ENCODE results near the gene RNU6-1.

RNU6-1 gene

DNA sequence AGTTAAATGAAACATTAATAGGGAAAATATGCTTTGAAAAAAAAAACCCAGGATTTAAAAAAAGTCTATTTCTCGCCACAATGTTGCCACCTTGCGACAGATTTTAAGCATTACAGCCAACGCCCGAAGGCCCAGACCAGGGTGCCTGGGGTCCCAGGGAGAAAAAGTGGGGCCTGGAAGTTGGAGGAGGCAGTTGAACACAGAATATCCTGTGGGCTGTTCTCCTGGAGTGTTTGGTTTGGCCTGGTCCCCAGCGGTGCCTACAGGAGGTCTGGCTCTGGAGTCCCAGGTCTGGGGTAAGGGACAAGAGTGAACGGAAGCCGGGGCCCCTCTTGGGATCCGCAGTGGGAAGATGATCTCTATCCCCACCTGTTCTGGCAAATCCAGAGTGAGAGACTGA lies 3.4 kb downstream of the RNU6-1 start:
- Histone ChIP-seq H3K27ac (no peak overlapping the region), H3K4me3 (IDR thresholded peaks at IDR 0.05; ENCODE audit: insufficient read depth, low read depth, low read length) (no peak overlapping the region)

DNA sequence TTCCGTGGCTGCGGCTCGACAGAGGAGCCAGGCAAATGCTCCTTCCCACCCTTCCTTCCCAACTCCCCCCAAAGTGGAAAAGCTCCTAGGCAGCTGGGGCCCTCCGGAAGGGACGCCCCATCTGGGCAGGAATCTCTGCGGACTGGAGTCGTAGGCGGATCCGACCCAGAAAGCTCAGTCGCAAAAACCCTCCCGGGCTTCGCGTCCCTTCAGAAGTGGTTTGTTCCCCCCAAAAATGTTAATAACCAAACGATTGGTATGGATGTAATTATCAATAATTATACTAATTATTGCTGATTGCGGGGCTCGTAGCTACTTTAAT lies 3.8 kb downstream of the RNU6-1 start:
- no peaks in the 10 kb centered on the region; the same call in 1 of the 2 replicates for H3K27me3 ChIP-seq (ENCODE audit: insufficient read depth, low read depth)
- peaks cover 19% of the 10 kb centered on the region for H3K4me1 ChIP-seq (ENCODE audit: low read depth, poor library complexity, severe bottlenecking)
- peak overlapping the region; percentile 5; the same call in 1 of the 2 replicates for H3K4me2 ChIP-seq
- no peaks in the 10 kb centered on the region for H3K79me2 ChIP-seq (ENCODE audit: insufficient read depth, low read depth)
- no peaks in the 10 kb centered on the region for H4K20me1 ChIP-seq (ENCODE audit: insufficient read depth)
- no peak overlapping the region for H3K9ac ChIP-seq
- H3K27ac ChIP-seq, result no peak overlapping the region
- TF ChIP-seq CTCF (conservative IDR thresholded peaks at IDR 0.05; ENCODE audit: low read depth, low read length), result no peak
- no peak overlapping the region for H3K4me3 ChIP-seq (IDR thresholded peaks at IDR 0.05; ENCODE audit: insufficient read depth, low read depth, low read length)
- peak overlapping the region; percentile 32; the same call in 1 of the 2 replicates for H2AFZ ChIP-seq (ENCODE audit: low read depth)
- no peaks in the 10 kb centered on the region for H3K36me3 ChIP-seq (ENCODE audit: insufficient read depth)

More for the DNA sequence above, 3.4 kb downstream of the RNU6-1 start:
- H3K79me2 ChIP-seq (ENCODE audit: insufficient read depth, low read depth), result no peaks in the 10 kb centered on the region
- TF ChIP-seq CTCF (conservative IDR thresholded peaks at IDR 0.05; ENCODE audit: low read depth, low read length), result peak; percentile 93
- no peak overlapping the region for H3K9ac ChIP-seq
- no peak overlapping the region for H2AFZ ChIP-seq (ENCODE audit: low read depth)
- no peaks in the 10 kb centered on the region; the same call in 1 of the 2 replicates for H3K27me3 ChIP-seq (ENCODE audit: insufficient read depth, low read depth)
- peaks cover 19% of the 10 kb centered on the region for H3K4me1 ChIP-seq (ENCODE audit: low read depth, poor library complexity, severe bottlenecking)
- H4K20me1 ChIP-seq (ENCODE audit: insufficient read depth), result no peaks in the 10 kb centered on the region
- no peaks in the 10 kb centered on the region for H3K36me3 ChIP-seq (ENCODE audit: insufficient read depth)
- no peak overlapping the region; the same call in 1 of the 2 replicates for H3K4me2 ChIP-seq

DNA sequence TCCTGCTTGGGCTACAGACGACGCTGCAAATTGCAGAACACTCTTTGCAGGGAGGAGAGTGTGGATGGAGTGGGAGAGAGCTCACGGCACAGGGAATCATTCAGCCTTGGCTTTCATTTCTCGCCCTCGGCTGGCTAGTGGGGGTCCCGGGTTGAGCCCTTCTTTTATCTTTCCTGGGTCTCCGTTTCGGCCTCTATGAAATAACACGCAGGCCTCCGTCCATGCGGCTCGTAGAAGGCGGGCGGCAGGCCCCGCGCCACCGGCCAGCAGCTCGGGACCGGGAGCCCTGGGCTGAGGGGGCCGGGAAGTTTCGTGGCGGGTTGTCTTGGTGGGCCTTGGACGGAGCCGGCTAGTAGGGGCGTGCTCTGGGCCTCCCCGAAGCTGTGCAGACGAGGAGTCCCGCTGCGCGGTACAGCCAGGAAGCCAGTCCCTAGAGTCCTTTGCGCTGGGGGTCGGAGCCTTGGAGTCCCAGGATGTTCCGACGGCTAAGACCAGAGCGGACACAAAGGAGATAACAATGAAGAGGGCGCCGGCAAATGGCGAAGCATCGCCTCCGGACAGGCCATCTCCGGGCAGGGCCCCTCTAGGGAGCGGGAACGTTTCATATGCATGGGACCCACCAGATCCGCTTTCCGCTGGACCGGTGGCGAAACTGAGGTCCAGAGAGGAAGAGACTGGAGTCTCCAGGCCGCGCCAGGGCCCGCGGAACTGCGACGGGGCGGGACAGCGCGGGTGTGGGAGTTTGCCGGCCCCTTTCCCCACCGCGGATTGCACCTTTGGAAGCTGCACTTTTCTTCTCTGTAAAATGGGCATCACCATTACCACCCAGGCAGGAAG lies 4.3 kb downstream of the RNU6-1 start:
- H3K27ac ChIP-seq, result no peak overlapping the region
- peaks cover 19% of the 10 kb centered on the region for H3K4me1 ChIP-seq (ENCODE audit: low read depth, poor library complexity, severe bottlenecking)
- no peak for TF ChIP-seq CTCF (conservative IDR thresholded peaks at IDR 0.05; ENCODE audit: low read depth, low read length)
- H3K4me2 ChIP-seq, result peak overlapping the region; percentile 68
- H3K9ac ChIP-seq, result no peak overlapping the region
- H3K27me3 ChIP-seq (ENCODE audit: insufficient read depth, low read depth), result no peaks in the 10 kb centered on the region; the same call in 1 of the 2 replicates
- no peak overlapping the region for H3K4me3 ChIP-seq (IDR thresholded peaks at IDR 0.05; ENCODE audit: insufficient read depth, low read depth, low read length)
- H2AFZ ChIP-seq (ENCODE audit: low read depth), result peak overlapping the region; percentile 76; the same call in 1 of the 2 replicates
- no peaks in the 10 kb centered on the region for H4K20me1 ChIP-seq (ENCODE audit: insufficient read depth)
- H3K36me3 ChIP-seq (ENCODE audit: insufficient read depth), result no peaks in the 10 kb centered on the region
- H3K79me2 ChIP-seq (ENCODE audit: insufficient read depth, low read depth), result no peaks in the 10 kb centered on the region

- H3K79me2 ChIP-seq (ENCODE audit: insufficient read depth, low read depth), result no peaks in the 10 kb centered on the region
- H3K9ac ChIP-seq, result peak overlapping the region; percentile 22; the same call in 1 of the 2 replicates
- no peak for TF ChIP-seq CTCF (conservative IDR thresholded peaks at IDR 0.05; ENCODE audit: low read depth, low read length)
- H3K4me2 ChIP-seq, result peak overlapping the region; percentile 68
- H4K20me1 ChIP-seq (ENCODE audit: insufficient read depth), result no peaks in the 10 kb centered on the region
- peaks cover 19% of the 10 kb centered on the region for H3K4me1 ChIP-seq (ENCODE audit: low read depth, poor library complexity, severe bottlenecking)
- peak overlapping the region; percentile 76; the same call in 1 of the 2 replicates for H2AFZ ChIP-seq (ENCODE audit: low read depth)
- no peak overlapping the region for H3K4me3 ChIP-seq (IDR thresholded peaks at IDR 0.05; ENCODE audit: insufficient read depth, low read depth, low read length)
- no peaks in the 10 kb centered on the region; the same call in 1 of the 2 replicates for H3K27me3 ChIP-seq (ENCODE audit: insufficient read depth, low read depth)
- H3K36me3 ChIP-seq (ENCODE audit: insufficient read depth), result no peaks in the 10 kb centered on the region
- no peak overlapping the region for H3K27ac ChIP-seq
These were observed 5.1 kb downstream of the RNU6-1 start for GRCh38 chr15:67834581-67835296.
